Adrenal gland (tissue), 12 donors: ENCODE results near the gene SREBF2. TPM values are rescaled to one million over a fixed set of nuclear protein-coding genes. Genes with fewer than 3 reads are reported as not detected.
"Not testable (repeated sequence)": the region's sequence is repeated elsewhere in the genome, so short reads cannot be mapped to it uniquely, and the experiment has no call there.

Experiments used
- DNase-seq, 7 donors: peaks; one replicate each; pipeline ENCODE4 v3.0.0-alpha.2; 2019 to 2020
- H3K27ac ChIP-seq, 5 donors: fragments of 200-600 bp; sonication (generic) in 4 of 5; 1 replicate in 3 of 5; 2 replicates in 2 of 5; pipeline versions ENCODE4 v1.5.1 to v1.8.0; 2016 to 2020; ENCODE audit warnings: mild to moderate bottlenecking in 1 of 5
- H3K27me3 ChIP-seq: fragments of 200-600 bp; 2 replicates; pipeline ENCODE4 v1.8.0; 2021
- H3K36me3 ChIP-seq, 2 donors: fragments of 200-600 bp; replicated peaks in 1 of 2; 1 replicate in 1 of 2; 2 replicates in 1 of 2; pipeline versions ENCODE4 v1.5.1 to v1.8.0; 2018 to 2022
- H3K4me1 ChIP-seq, 2 donors: fragments of 200-600 bp; replicated peaks in 1 of 2; 1 replicate in 1 of 2; 2 replicates in 1 of 2; pipeline versions ENCODE4 v1.5.1 to v1.8.0; 2018 to 2021
- H3K4me3 ChIP-seq, 4 donors: fragments of 200-600 bp; sonication (generic) in 3 of 4; one replicate each; pipeline ENCODE4 v1.5.1; 2016 to 2018
- H3K9me3 ChIP-seq, 3 donors: fragments of 200-600 bp; sonication (generic) in 1 of 3; replicated peaks in 1 of 3; 1 replicate in 2 of 3; 2 replicates in 1 of 3; pipeline versions ENCODE4 v1.5.1 to v1.8.0; 2016 to 2021
- POLR2A ChIP-seq, 2 donors: fragments of 450-650 bp; IDR thresholded peaks; one replicate each; pipeline ENCODE4 v1.6.1; 2017; ENCODE audit warnings: antibody characterized with exemption in 2 of 2, mild to moderate bottlenecking in 2 of 2, moderate library complexity in 1 of 2
- WGBS, 4 donors: extraction: QIAGEN DNeasy Blood & Tissue Kit in 2 of 4; methylation state at CpG; one replicate each; pipeline versions ENCODE4 v1.1.5 to v1.1.7; 2013 to 2017; 5-methylcytosine and 5-hydroxymethylcytosine counted together
- intact Hi-C, 2 donors: fragments of 100-400 bp; cut with DNase I; formaldehyde crosslinking; loops; one replicate each; pipeline versions ENCODE4 v1.14.1 to v1.15.0; 2022 to 2023
- polyA plus RNA-seq, 3 donors: library from polyadenylated mRNA; stranded (reverse); fragments of 200-250 nt in 2 of 3; fragments of 350-450 nt in 1 of 3; fragmentation: Illumina TruSeq in 1 of 3; extraction: RNeasy Lipid Tissue Mini Kit (QIAGEN cat#74804) in 1 of 3; gene quantifications; one replicate each; pipeline ENCODE4 v1.2.3, GENCODE V29; 2013 to 2014
- total RNA-seq, 9 donors: library from RNA; depleted of rRNA in 4 of 9; stranded (reverse); fragments of >200 nt in 4 of 9; fragments of 120-200 nt in 1 of 9; fragmentation: NEBNext Ultra II Directional in 1 of 9; extraction: Animal tissue kit (Norgen Biotek cat#: 25700) in 1 of 9; gene quantifications; one replicate each; pipeline versions ENCODE4 v1.1.0 to v1.2.4, GENCODE V29; 2013 to 2023
- TF ChIP-seq, protein P1 (sequence below), 6 experiments: fragments of 450-650 bp in 4 of 6; fragments of 200-600 bp in 2 of 6; sonication (generic) in 1 of 6; IDR thresholded peaks; 1 replicate in 5 of 6; 2 replicates in 1 of 6; pipeline versions ENCODE4 v1.5.1 to v1.8.0; 2016 to 2021; ENCODE audit warnings: antibody characterized with exemption in 6 of 6, mild to moderate bottlenecking in 2 of 6, moderate library complexity in 1 of 6
- donor health status: healthy with polysubstance abuse.
- donor health status: Bipolar disorder and iron deficiency.
- donor health status: DM: yes; HTN: yes; CAD: no.
- donor health status: DM: no; HTN: no; CAD: no.
- donor health status: DM: no; HTN: no; CAD: no.
- donor health status: DM: yes; HTN: yes; CAD: no.

The SREBF2 gene
- total and polyA plus RNA-seq, 12 donors = 67.5 to 263 (median 149) TPM

DNA sequence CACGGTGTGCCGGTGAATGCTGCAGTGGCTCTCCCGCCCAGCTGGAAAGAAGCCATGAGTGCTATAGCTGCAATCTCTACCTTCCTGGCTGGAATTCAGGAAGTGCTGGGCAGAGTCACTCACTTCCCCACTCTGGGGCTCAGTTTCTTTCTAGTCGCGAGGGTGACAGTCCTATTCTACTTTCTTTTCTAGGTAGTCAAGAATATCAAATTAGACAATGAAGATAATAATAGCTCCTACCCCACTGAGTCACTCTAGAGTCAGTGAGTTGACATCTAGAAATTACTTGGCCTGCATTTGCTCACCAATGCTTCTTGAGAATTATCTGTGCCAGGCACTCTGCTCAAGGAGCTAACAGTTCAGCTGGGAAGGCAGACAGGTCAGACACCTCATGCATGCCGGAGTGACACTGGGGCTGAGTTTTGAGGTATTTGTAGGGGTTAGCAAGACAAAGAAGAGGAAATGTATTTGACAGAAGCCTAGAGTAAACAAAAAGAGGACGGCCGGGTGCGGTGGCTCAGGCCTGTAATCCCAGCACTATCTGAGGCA, 110.8 kb downstream of the SREBF2 start:
- no peak for DNase-seq
- H3K4me1 ChIP-seq = peaks cover 5 to 16% of the 10 kb centered on the region in 2 donors
- H3K4me3 ChIP-seq = no peak overlapping the region
- 68 to 82% (median 74%) methylated on average over 6 to 9 of the region's 9 CpGs for WGBS, 4 donors
- no peaks in the 10 kb centered on the region for H3K36me3 ChIP-seq
- H3K27me3 ChIP-seq = no peaks in the 10 kb centered on the region
- no peak overlapping the region for H3K27ac ChIP-seq
- no peaks in the 10 kb centered on the region for H3K9me3 ChIP-seq
- no peak for TF ChIP-seq POLR2A (IDR thresholded peaks at IDR 0.05)
- TF ChIP-seq, protein P1, sequence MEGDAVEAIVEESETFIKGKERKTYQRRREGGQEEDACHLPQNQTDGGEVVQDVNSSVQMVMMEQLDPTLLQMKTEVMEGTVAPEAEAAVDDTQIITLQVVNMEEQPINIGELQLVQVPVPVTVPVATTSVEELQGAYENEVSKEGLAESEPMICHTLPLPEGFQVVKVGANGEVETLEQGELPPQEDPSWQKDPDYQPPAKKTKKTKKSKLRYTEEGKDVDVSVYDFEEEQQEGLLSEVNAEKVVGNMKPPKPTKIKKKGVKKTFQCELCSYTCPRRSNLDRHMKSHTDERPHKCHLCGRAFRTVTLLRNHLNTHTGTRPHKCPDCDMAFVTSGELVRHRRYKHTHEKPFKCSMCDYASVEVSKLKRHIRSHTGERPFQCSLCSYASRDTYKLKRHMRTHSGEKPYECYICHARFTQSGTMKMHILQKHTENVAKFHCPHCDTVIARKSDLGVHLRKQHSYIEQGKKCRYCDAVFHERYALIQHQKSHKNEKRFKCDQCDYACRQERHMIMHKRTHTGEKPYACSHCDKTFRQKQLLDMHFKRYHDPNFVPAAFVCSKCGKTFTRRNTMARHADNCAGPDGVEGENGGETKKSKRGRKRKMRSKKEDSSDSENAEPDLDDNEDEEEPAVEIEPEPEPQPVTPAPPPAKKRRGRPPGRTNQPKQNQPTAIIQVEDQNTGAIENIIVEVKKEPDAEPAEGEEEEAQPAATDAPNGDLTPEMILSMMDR (IDR thresholded peaks at IDR 0.05) = no peak
- intact Hi-C loops = loop anchor here (5.0 to 10.0 kb wide), 3 partner anchors 121 to 246 kb away; partner anchors contain the start of gene MEI1 (in 1 of the 2)

DNA sequence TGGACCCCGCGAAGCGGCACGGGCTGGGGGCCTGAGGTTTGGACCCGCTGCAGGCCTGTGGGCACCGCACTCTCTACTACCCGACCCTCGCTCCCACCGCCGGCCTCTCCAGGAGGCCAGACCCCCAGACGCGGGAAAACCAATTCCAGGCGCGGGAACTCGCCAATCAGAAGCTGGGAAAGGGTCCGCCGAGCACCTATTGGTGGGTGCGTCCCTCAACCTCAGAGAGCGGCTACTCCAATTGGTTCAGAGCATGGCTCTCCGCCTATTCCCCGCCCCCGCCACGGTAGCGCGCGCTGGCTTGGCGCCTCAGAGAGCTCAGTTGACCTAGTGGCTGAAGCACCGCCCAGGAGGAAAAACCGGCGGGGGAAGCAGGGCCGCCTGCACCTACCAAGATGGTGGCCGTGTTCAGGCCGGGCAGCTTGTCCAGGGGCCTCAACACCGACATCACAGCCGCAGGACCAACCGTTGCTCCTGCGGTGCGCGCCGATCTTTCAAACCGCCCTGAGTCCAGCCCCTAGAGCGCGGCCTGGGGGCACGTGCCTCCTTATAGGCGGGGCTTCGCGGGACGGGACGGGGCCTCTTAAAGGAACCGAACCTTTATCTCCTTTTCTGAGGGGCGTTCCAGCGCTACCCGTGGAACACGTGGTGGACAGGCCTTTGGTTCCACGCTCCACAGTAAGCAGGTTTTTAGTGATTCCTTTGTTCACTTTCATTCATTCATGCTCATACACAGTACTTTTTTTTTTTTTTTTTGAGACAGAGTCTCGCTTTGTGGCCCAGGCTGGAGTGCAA, 113.9 kb downstream of the SREBF2 start, which contains the start of gene CENPM:
CENPM (minus strand) TSS at position 524 of the 795 bp plus-strand sequence; CDS start at position 448, 76 bp downstream.
- H3K4me3 ChIP-seq = peak within 1 kb of the TSS; percentile 55 to 78 (median 67)
- H3K36me3 ChIP-seq = no peaks in the 10 kb centered on the region
- peaks cover 5 to 8% of the 10 kb centered on the region in 2 donors for H3K4me1 ChIP-seq
- WGBS, 4 donors = 2 to 5% (median 3%) methylated on average over 19 to 56 of the region's 56 CpGs
- intact Hi-C loops = loop anchor here in 1 of 2 donors (5.0 to 10.0 kb wide), 2 partner anchors 125 to 202 kb away; no protein-coding TSS in a partner anchor
- no peaks in the 10 kb centered on the region for H3K9me3 ChIP-seq
- DNase-seq = peak; percentile 90 to 97 (median 93)
- TF ChIP-seq, protein P1 (IDR thresholded peaks at IDR 0.05) = peak in 1 of 6 experiments; percentile 8
- TF ChIP-seq POLR2A (IDR thresholded peaks at IDR 0.05) = no peak
- peak within 1 kb of the TSS in 1 of 5 donors; percentile 71 for H3K27ac ChIP-seq
- H3K27me3 ChIP-seq = no peaks in the 10 kb centered on the region

DNA sequence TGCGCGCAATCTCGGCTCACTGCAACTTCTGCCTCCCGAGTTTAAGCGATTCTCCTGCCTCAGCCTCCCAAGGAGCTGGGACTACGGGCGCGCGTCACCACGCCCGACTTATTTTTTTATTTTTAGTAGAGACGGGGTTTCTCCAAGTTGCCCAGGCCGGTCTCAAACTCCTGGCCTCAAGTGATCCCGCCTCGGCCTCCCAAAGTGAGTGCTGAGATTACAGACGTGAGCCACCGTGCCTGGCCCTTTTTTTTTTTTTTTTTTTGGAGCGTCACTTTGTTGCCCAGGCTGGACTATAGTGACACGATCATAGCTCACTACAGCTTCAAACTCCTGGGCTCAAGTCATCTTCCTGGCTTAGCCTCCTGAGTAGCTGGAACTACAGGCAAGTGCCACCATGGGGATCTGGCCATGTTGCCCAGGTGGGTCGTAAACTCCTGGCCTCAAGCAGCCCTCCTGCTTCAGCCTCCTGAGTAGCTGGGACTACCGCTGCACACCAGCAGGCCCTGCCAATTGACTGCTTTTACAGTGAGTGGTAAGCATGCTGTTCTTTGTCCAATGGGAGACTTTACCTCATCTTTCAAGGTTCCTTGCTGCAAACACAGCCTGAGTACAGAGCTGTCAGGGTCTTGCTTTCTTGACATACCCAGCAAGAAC, 114.6 kb downstream of the SREBF2 start:
- no peaks in the 10 kb centered on the region for H3K27me3 ChIP-seq
- intact Hi-C loops = loop anchor here in 1 of 2 donors (5.0 to 10.0 kb wide), 2 partner anchors 125 to 203 kb away; no protein-coding TSS in a partner anchor
- H3K27ac ChIP-seq = no peak overlapping the region
- H3K36me3 ChIP-seq = no peaks in the 10 kb centered on the region
- H3K4me3 ChIP-seq = peak overlapping the region in 1 of 4 donors; percentile 65
- peaks cover 5 to 8% of the 10 kb centered on the region in 2 donors for H3K4me1 ChIP-seq
- 68 to 76% (median 71%) methylated on average over 19 to 21 of the region's 21 CpGs for WGBS, 4 donors
- TF ChIP-seq, protein P1 (IDR thresholded peaks at IDR 0.05) = no peak
- no peak for TF ChIP-seq POLR2A (IDR thresholded peaks at IDR 0.05)
- no peak for DNase-seq
- no peaks in the 10 kb centered on the region for H3K9me3 ChIP-seq

DNA sequence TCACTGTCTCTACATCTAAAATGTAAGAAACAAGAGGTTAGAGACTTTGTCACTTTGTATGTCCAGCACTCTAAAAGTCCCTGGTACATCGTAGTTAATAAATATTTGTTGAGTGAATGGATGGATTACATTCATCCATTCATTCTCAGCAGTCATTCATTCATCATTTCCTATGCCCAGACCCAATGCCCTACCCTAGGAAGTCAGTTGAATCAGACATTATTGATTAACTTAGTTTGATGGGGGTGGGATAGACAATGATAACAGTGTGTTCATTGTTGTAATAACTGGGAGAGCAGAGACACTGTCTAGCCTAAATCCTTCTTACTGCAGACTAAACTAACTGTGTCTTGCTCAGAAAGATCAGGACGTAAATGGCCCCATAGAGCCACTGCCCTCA, 115.2 kb downstream of the SREBF2 start:
- intact Hi-C loops = loop anchor here in 1 of 2 donors (5.0 to 10.0 kb wide), 2 partner anchors 126 to 203 kb away; no protein-coding TSS in a partner anchor
- H3K27me3 ChIP-seq = no peaks in the 10 kb centered on the region
- WGBS, 4 donors = 81 to 92% (median 91%) methylated on average over 2 of the region's 2 CpGs

DNA sequence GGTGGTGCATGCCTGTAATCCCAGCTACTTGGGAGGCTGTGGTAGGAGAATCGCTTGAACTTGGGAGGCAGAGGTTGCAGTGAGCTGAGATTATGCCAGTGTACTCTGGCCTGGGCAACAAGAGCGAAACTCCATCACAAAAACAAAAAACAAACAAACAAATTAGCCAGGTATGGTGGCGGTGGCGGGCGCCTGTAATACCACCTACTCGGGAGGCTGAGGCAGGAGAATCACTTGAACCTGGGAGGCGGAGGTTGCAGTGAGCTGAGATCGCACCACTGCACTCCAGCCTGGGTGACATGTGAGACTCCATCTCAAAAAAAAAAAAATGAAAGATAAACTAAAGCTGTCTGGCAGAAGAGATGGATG, 116.0 kb downstream of the SREBF2 start:
- not testable (repeated sequence) for H3K4me1 ChIP-seq, H3K27ac ChIP-seq, DNase-seq, H3K9me3 ChIP-seq, H3K27me3 ChIP-seq, H3K4me3 ChIP-seq, H3K36me3 ChIP-seq
- WGBS, 4 donors = 84 to 88% (median 84%) methylated on average over 8 of the region's 8 CpGs
- intact Hi-C loops = loop anchor here in 1 of 2 donors (5.0 to 10.0 kb wide), 2 partner anchors 127 to 204 kb away; no protein-coding TSS in a partner anchor

More for the DNA sequence above, 115.2 kb downstream of the SREBF2 start:
- TF ChIP-seq POLR2A (IDR thresholded peaks at IDR 0.05) = no peak
- TF ChIP-seq, protein P1 (IDR thresholded peaks at IDR 0.05) = no peak
- Histone ChIP-seq H3K36me3 (no peaks in the 10 kb centered on the region), H3K4me1 (peaks cover 5 to 8% of the 10 kb centered on the region in 2 donors), H3K27ac (no peak overlapping the region), H3K9me3 (no peaks in the 10 kb centered on the region), H3K4me3 (no peak overlapping the region)
- DNase-seq = no peak
